Myocyte (in vitro differentiated cells): ENCODE results near the gene SDC1. TPM values are rescaled to one million over a fixed set of nuclear protein-coding genes. Genes with fewer than 3 reads are reported as not detected.

Experiments used
- DNase-seq: peaks from one replicate; pipeline ENCODE4 v3.0.0-alpha.2; 2012; ENCODE audit warnings: low read depth
- total RNA-seq: library from RNA; depleted of rRNA; stranded (reverse); fragments of >200 nt; gene quantifications from 2 replicates; pipeline ENCODE4 v1.2.3, GENCODE V29; 2014

Gene SDC1
- total RNA-seq, 1 donor from 2014 or later: 9.8 TPM

- DNase-seq: no peak
Measured at GRCh38 chr2:20173496-20174402, 51.2 kb downstream of the SDC1 start.

GRCh38 chr2:20173064-20173463 is 51.9 kb downstream of the SDC1 start:
- no peak for DNase-seq

- no peak for DNase-seq
Measured at GRCh38 chr2:20172273-20173055, 52.5 kb downstream of the SDC1 start.

GRCh38 chr2:20171445-20171977 is 53.4 kb downstream of the SDC1 start:
- no peak for DNase-seq

GRCh38 chr2:20170704-20171250 is 54.2 kb downstream of the SDC1 start:
- DNase-seq: no peak

- DNase-seq: no peak
Measured at GRCh38 chr2:20169796-20170703, 54.9 kb downstream of the SDC1 start.

- DNase-seq: no peak
Measured at GRCh38 chr2:20168727-20169696, 55.9 kb downstream of the SDC1 start.

- DNase-seq: no peak
Measured at GRCh38 chr2:20168048-20168726, 56.7 kb downstream of the SDC1 start.

- DNase-seq: no peak
Measured at GRCh38 chr2:20167356-20167755, 57.6 kb downstream of the SDC1 start.

GRCh38 chr2:20165677-20166509 is 59.0 kb downstream of the SDC1 start:
- no peak for DNase-seq

- DNase-seq: no peak
Measured at GRCh38 chr2:20164734-20165478, 60.0 kb downstream of the SDC1 start.

- peak; percentile 30 for DNase-seq
Measured at GRCh38 chr2:20164061-20164733, 60.7 kb downstream of the SDC1 start.

- no peak for DNase-seq
Measured at GRCh38 chr2:20159411-20160070, 65.4 kb downstream of the SDC1 start.

- peak; percentile 30 for DNase-seq
Measured at GRCh38 chr2:20157193-20157891, 67.6 kb downstream of the SDC1 start.

- no peak for DNase-seq
Measured at GRCh38 chr2:20156836-20157192, 68.1 kb downstream of the SDC1 start.
